Suprapubic skin (tissue), 4 donors: Measurements from ENCODE around the gene SIRPD. TPM values are rescaled to one million over a fixed set of nuclear protein-coding genes. Genes with fewer than 3 reads are reported as not detected.

Experiments used
- DNase-seq, 2 donors: peaks; one replicate each; pipeline ENCODE4 v3.0.0-alpha.2; 2019; ENCODE audit warnings: low spot score in 2 of 2
- H3K27ac ChIP-seq: fragments of 200-600 bp; sonication (generic); one replicate; pipeline ENCODE4 v1.5.1; 2019
- H3K27me3 ChIP-seq: fragments of 200-600 bp; sonication (generic); one replicate; pipeline ENCODE4 v1.5.1; 2019
- H3K36me3 ChIP-seq: fragments of 200-600 bp; sonication (generic); one replicate; pipeline ENCODE4 v1.5.1; 2019
- H3K4me1 ChIP-seq: fragments of 200-600 bp; sonication (generic); one replicate; pipeline ENCODE4 v1.5.1; 2019
- H3K4me3 ChIP-seq: fragments of 200-600 bp; sonication (generic); one replicate; pipeline ENCODE4 v1.5.1; 2019; ENCODE audit warnings: mild to moderate bottlenecking
- H3K9me3 ChIP-seq: fragments of 200-600 bp; sonication (generic); one replicate; pipeline ENCODE4 v1.5.1; 2019
- EP300 ChIP-seq: sonication (generic); formaldehyde crosslinking; IDR thresholded peaks from one replicate; pipeline ENCODE4 v1.6.1; 2017; ENCODE audit warnings: antibody characterized with exemption
- POLR2A ChIP-seq, 2 donors: fragments of 450-650 bp; IDR thresholded peaks; one replicate each; pipeline ENCODE4 v1.6.1; 2017; ENCODE audit warnings: antibody characterized with exemption in 2 of 2, mild to moderate bottlenecking in 2 of 2, moderate library complexity in 2 of 2
- POLR2AphosphoS5 ChIP-seq, 3 donors: sonication (generic); formaldehyde crosslinking; IDR thresholded peaks; one replicate each; pipeline ENCODE4 v1.6.1; 2017; ENCODE audit warnings: antibody characterized with exemption in 3 of 3
- WGBS: methylation state at CpG from one replicate; pipeline ENCODE4 v1.1.5; 2018; 5-methylcytosine and 5-hydroxymethylcytosine counted together
- total RNA-seq, 4 donors: library from RNA; depleted of rRNA; stranded (reverse); fragments of >200 nt; gene quantifications; one replicate each; pipeline ENCODE4 v1.1.0, GENCODE V29; 2016
- TF ChIP-seq, protein P1 (sequence below), 2 donors: fragments of 200-600 bp in 1 of 2; fragments of 450-650 bp in 1 of 2; sonication (generic) in 1 of 2; IDR thresholded peaks; one replicate each; pipeline ENCODE4 v1.5.1; 2016 to 2019; ENCODE audit warnings: antibody characterized with exemption in 2 of 2, mild to moderate bottlenecking in 1 of 2, moderate library complexity in 1 of 2

SIRPD gene
- total RNA-seq, 4 donors from 2014 or later: not detected

GRCh38 chr20:1533059-1533458 is 24.4 kb downstream of the SIRPD start:
- no peak for DNase-seq
- Histone ChIP-seq H3K4me3 (no peak overlapping the region), H3K36me3 (no peaks in the 10 kb centered on the region), H3K9me3 (no peaks in the 10 kb centered on the region), H3K4me1 (no peaks in the 10 kb centered on the region), H3K27ac (no peak overlapping the region), H3K27me3 (peaks cover 2% of the 10 kb centered on the region)
- WGBS: 64% methylated on average over 4 of the region's 4 CpGs
- TF ChIP-seq POLR2A (IDR thresholded peaks at IDR 0.05) (no peak), POLR2AphosphoS5 (IDR thresholded peaks at IDR 0.05) (no peak), EP300 (no peak)
- TF ChIP-seq, protein P1, sequence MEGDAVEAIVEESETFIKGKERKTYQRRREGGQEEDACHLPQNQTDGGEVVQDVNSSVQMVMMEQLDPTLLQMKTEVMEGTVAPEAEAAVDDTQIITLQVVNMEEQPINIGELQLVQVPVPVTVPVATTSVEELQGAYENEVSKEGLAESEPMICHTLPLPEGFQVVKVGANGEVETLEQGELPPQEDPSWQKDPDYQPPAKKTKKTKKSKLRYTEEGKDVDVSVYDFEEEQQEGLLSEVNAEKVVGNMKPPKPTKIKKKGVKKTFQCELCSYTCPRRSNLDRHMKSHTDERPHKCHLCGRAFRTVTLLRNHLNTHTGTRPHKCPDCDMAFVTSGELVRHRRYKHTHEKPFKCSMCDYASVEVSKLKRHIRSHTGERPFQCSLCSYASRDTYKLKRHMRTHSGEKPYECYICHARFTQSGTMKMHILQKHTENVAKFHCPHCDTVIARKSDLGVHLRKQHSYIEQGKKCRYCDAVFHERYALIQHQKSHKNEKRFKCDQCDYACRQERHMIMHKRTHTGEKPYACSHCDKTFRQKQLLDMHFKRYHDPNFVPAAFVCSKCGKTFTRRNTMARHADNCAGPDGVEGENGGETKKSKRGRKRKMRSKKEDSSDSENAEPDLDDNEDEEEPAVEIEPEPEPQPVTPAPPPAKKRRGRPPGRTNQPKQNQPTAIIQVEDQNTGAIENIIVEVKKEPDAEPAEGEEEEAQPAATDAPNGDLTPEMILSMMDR (IDR thresholded peaks at IDR 0.05): no peak

DNA sequence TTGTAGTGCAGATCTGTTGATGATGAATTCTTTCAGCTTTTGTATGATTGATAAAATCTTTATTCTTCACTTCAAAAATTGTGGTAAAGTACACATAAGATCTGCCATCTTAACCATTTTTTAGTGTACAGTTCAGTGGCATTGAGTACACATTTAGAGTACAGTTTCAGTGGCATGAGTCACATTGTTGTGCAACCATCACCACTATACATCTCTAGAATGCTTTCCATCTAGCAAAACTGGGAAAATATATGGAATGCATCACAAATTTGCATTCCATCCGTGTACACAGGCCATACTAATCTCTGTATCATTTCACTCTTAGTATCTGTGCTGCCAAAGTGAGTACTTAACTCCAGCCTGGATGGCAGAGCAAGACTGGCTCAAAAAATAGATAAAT is 28.7 kb downstream of the SIRPD start:
- no peaks in the 10 kb centered on the region for H3K27me3 ChIP-seq
- H3K4me3 ChIP-seq: no peak overlapping the region
- no peaks in the 10 kb centered on the region for H3K9me3 ChIP-seq
- WGBS: 17% methylated on average over 1 of the region's 1 CpG
- no peak for TF ChIP-seq POLR2AphosphoS5 (IDR thresholded peaks at IDR 0.05)
- TF ChIP-seq, protein P1 (IDR thresholded peaks at IDR 0.05): no peak
- TF ChIP-seq POLR2A (IDR thresholded peaks at IDR 0.05): no peak
- no peak for TF ChIP-seq EP300
- H3K4me1 ChIP-seq: no peaks in the 10 kb centered on the region
- H3K27ac ChIP-seq: no peak overlapping the region
- DNase-seq: no peak
- no peaks in the 10 kb centered on the region for H3K36me3 ChIP-seq

- TF ChIP-seq, protein P1 (IDR thresholded peaks at IDR 0.05): no peak
- TF ChIP-seq POLR2AphosphoS5 (IDR thresholded peaks at IDR 0.05) (no peak), EP300 (no peak), POLR2A (IDR thresholded peaks at IDR 0.05) (no peak)
- no peaks in the 10 kb centered on the region for H3K9me3 ChIP-seq
Measured at GRCh38 chr20:1527923-1528322, 29.6 kb downstream of the SIRPD start.

GRCh38 chr20:1526896-1527295 is 30.6 kb downstream of the SIRPD start:
- no peak overlapping the region for H3K4me3 ChIP-seq
- no peaks in the 10 kb centered on the region for H3K36me3 ChIP-seq
- H3K27me3 ChIP-seq: no peaks in the 10 kb centered on the region
- no peak overlapping the region for H3K27ac ChIP-seq
- no peaks in the 10 kb centered on the region for H3K9me3 ChIP-seq
- TF ChIP-seq EP300: no peak
- no peak for TF ChIP-seq POLR2AphosphoS5 (IDR thresholded peaks at IDR 0.05)
- TF ChIP-seq POLR2A (IDR thresholded peaks at IDR 0.05): no peak
- TF ChIP-seq, protein P1 (IDR thresholded peaks at IDR 0.05): no peak
- no peaks in the 10 kb centered on the region for H3K4me1 ChIP-seq
- DNase-seq: no peak

More at GRCh38 chr20:1527923-1528322, 29.6 kb downstream of the SIRPD start:
- H3K4me1 ChIP-seq: no peaks in the 10 kb centered on the region
- no peak overlapping the region for H3K27ac ChIP-seq
- no peaks in the 10 kb centered on the region for H3K27me3 ChIP-seq
- H3K4me3 ChIP-seq: no peak overlapping the region
- DNase-seq: no peak
- H3K36me3 ChIP-seq: no peaks in the 10 kb centered on the region

- TF ChIP-seq POLR2A (IDR thresholded peaks at IDR 0.05): no peak
- no peak for TF ChIP-seq POLR2AphosphoS5 (IDR thresholded peaks at IDR 0.05)
- no peaks in the 10 kb centered on the region for H3K4me1 ChIP-seq
- 84% methylated on average over 1 of the region's 1 CpG for WGBS
- H3K27me3 ChIP-seq: peaks cover 4% of the 10 kb centered on the region
- H3K9me3 ChIP-seq: no peaks in the 10 kb centered on the region
- H3K4me3 ChIP-seq: no peak overlapping the region
- H3K36me3 ChIP-seq: no peaks in the 10 kb centered on the region
- no peak overlapping the region for H3K27ac ChIP-seq
- no peak for DNase-seq
Measured at GRCh38 chr20:1526310-1526709, 31.2 kb downstream of the SIRPD start.

- no peaks in the 10 kb centered on the region for H3K36me3 ChIP-seq
- WGBS: 47% methylated on average over 4 of the region's 4 CpGs
- no peaks in the 10 kb centered on the region for H3K9me3 ChIP-seq
- H3K27me3 ChIP-seq: peaks cover 5% of the 10 kb centered on the region
- DNase-seq: no peak
- TF ChIP-seq EP300 (no peak), POLR2AphosphoS5 (IDR thresholded peaks at IDR 0.05) (no peak), POLR2A (IDR thresholded peaks at IDR 0.05) (no peak)
- TF ChIP-seq, protein P1 (IDR thresholded peaks at IDR 0.05): no peak
- no peaks in the 10 kb centered on the region for H3K4me1 ChIP-seq
- no peak overlapping the region for H3K4me3 ChIP-seq
- no peak overlapping the region for H3K27ac ChIP-seq
Measured at GRCh38 chr20:1524004-1524403, 33.5 kb downstream of the SIRPD start.
